ENCODE data around the gene SKI. TPM values are rescaled to one million over a fixed set of nuclear protein-coding genes. Genes with fewer than 3 reads are reported as not detected.

Gene SKI
- 18.7 and 20.8 TPM in 2 replicates for total RNA-seq

- DNase-seq (ENCODE audit: low read depth, low spot score): no peak
Observed at GRCh38 chr1:2228157-2228594, at the start of gene SKI. Gene SKI (plus strand): TSS chr1:2228319. CDS start chr1:2228767, 448 bp downstream.

- no peak for DNase-seq (ENCODE audit: low read depth, low spot score)
Observed at GRCh38 chr1:2178875-2179274, 49.2 kb upstream of the SKI start.

- no peak for DNase-seq (ENCODE audit: low read depth, low spot score)
Observed at GRCh38 chr1:2179283-2180013, 48.7 kb upstream of the SKI start.

- DNase-seq (ENCODE audit: low read depth, low spot score): no peak
Observed at GRCh38 chr1:2180297-2181245, 47.5 kb upstream of the SKI start.

GRCh38 chr1:2181271-2181670, 46.8 kb upstream of the SKI start:
- no peak for DNase-seq (ENCODE audit: low read depth, low spot score)

- no peak for DNase-seq (ENCODE audit: low read depth, low spot score)
Observed at GRCh38 chr1:2181752-2182151, 46.4 kb upstream of the SKI start.

- no peak for DNase-seq (ENCODE audit: low read depth, low spot score)
Observed at GRCh38 chr1:2182376-2182775, 45.7 kb upstream of the SKI start.

- DNase-seq (ENCODE audit: low read depth, low spot score): no peak
Observed at GRCh38 chr1:2183937-2184334, 44.2 kb upstream of the SKI start.

GRCh38 chr1:2184531-2184930, 43.6 kb upstream of the SKI start:
- no peak for DNase-seq (ENCODE audit: low read depth, low spot score)

- DNase-seq (ENCODE audit: low read depth, low spot score): no peak
Observed at GRCh38 chr1:2184934-2185333, 43.2 kb upstream of the SKI start.

GRCh38 chr1:2185880-2186855, 42.0 kb upstream of the SKI start:
- no peak for DNase-seq (ENCODE audit: low read depth, low spot score)

- DNase-seq (ENCODE audit: low read depth, low spot score): no peak
Observed at GRCh38 chr1:2186901-2187300, 41.2 kb upstream of the SKI start.

GRCh38 chr1:2187619-2188018, 40.5 kb upstream of the SKI start:
- DNase-seq (ENCODE audit: low read depth, low spot score): no peak

- DNase-seq (ENCODE audit: low read depth, low spot score): no peak
Observed at GRCh38 chr1:2188336-2188735, 39.8 kb upstream of the SKI start.

GRCh38 chr1:2189459-2190425, 38.4 kb upstream of the SKI start:
- peak; percentile 76 for DNase-seq (ENCODE audit: low read depth, low spot score)

GRCh38 chr1:2190491-2190976, 37.6 kb upstream of the SKI start:
- DNase-seq (ENCODE audit: low read depth, low spot score): no peak

- no peak for DNase-seq (ENCODE audit: low read depth, low spot score)
Observed at GRCh38 chr1:2192031-2192995, 35.8 kb upstream of the SKI start.

GRCh38 chr1:2193514-2194281, 34.4 kb upstream of the SKI start:
- no peak for DNase-seq (ENCODE audit: low read depth, low spot score)

All from pulmonary artery endothelial cell (primary cell).